ENCODE results near the gene CMSS1.

DNA sequence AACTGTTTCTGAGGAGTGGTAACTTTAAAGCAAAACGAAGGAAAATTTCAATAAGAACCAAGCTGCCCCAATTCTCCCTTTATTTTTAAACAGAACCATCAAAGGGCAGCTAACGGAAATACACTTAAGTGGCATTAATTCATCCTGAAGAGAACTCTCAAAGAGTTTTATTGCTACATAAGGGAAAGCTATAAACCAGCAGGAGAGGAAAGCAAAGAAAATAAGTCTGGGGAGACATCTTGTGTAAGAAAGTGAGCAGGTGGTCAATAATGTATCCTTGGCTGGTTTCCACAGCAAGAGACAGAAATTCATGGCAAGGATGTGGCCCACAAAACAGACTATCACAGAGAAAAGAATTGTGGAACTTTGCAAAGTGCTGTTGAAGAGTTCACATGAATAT, 40.0 kb upstream of the CMSS1 start:
- TF ChIP-seq POLR2A (IDR thresholded peaks at IDR 0.05; ENCODE audit: low read depth) (no peak), EP300 (IDR thresholded peaks at IDR 0.05) (no peak)
- TF ChIP-seq, protein P1, sequence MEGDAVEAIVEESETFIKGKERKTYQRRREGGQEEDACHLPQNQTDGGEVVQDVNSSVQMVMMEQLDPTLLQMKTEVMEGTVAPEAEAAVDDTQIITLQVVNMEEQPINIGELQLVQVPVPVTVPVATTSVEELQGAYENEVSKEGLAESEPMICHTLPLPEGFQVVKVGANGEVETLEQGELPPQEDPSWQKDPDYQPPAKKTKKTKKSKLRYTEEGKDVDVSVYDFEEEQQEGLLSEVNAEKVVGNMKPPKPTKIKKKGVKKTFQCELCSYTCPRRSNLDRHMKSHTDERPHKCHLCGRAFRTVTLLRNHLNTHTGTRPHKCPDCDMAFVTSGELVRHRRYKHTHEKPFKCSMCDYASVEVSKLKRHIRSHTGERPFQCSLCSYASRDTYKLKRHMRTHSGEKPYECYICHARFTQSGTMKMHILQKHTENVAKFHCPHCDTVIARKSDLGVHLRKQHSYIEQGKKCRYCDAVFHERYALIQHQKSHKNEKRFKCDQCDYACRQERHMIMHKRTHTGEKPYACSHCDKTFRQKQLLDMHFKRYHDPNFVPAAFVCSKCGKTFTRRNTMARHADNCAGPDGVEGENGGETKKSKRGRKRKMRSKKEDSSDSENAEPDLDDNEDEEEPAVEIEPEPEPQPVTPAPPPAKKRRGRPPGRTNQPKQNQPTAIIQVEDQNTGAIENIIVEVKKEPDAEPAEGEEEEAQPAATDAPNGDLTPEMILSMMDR (IDR thresholded peaks at IDR 0.05), result no peak

Data from esophagus muscularis mucosa (tissue), 4 donors.